ENCODE data around the gene COL5A3.

COL5A3 gene

DNA sequence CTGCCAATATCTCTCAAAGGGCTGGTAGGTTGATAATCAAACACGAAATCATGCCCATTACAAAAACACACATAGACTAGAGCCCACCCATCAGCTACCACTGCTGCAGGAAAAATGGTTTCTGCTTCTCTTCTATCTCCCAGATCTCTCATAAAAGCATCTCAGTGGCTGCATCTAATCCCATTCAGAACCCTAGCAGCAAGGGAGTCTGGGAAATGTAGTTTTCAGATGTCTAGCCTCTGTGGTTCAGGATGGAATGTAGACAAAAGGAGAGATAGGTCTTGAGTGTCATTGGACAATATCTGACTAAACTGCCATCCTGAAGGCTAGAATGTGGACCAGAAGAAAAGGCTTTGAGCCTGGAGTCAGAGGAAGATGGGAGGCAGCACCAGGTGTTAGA, 35.1 kb upstream of the COL5A3 start:
- Histone ChIP-seq H2AFZ (ENCODE audit: low read length) (no peak overlapping the region), H3K4me2 (ENCODE audit: low read length) (no peak overlapping the region), H3K4me1 (ENCODE audit: insufficient read depth, low read length, severe bottlenecking) (no peaks in the 10 kb centered on the region), H3K4me3 (ENCODE audit: low read depth, low read length, poor library complexity, severe bottlenecking) (no peak overlapping the region), H3K36me3 (ENCODE audit: insufficient read depth, low read length) (no peaks in the 10 kb centered on the region), H3K9ac (ENCODE audit: low read length) (no peak overlapping the region), H3K27me3 (ENCODE audit: insufficient read depth, low read length) (peaks cover 8% of the 10 kb centered on the region; the same call in 1 of the 2 replicates), H3K9me3 (ENCODE audit: low read length) (no peaks in the 10 kb centered on the region), H3K9me2 (ENCODE audit: low read depth, low read length) (no peaks in the 10 kb centered on the region), H3K27ac (ENCODE audit: low read depth, low read length, poor library complexity, severe bottlenecking) (no peak overlapping the region), H4K20me1 (ENCODE audit: insufficient read depth, low read length) (no peaks in the 10 kb centered on the region), H3K79me2 (ENCODE audit: insufficient read depth, low read length) (no peaks in the 10 kb centered on the region), H3F3A (ENCODE audit: insufficient read depth, low read length) (no peaks in the 10 kb centered on the region)
- TF ChIP-seq EZH2 (IDR thresholded peaks at IDR 0.05; ENCODE audit: borderline replicate concordance, low read length) = no peak
- TF ChIP-seq, protein P1, sequence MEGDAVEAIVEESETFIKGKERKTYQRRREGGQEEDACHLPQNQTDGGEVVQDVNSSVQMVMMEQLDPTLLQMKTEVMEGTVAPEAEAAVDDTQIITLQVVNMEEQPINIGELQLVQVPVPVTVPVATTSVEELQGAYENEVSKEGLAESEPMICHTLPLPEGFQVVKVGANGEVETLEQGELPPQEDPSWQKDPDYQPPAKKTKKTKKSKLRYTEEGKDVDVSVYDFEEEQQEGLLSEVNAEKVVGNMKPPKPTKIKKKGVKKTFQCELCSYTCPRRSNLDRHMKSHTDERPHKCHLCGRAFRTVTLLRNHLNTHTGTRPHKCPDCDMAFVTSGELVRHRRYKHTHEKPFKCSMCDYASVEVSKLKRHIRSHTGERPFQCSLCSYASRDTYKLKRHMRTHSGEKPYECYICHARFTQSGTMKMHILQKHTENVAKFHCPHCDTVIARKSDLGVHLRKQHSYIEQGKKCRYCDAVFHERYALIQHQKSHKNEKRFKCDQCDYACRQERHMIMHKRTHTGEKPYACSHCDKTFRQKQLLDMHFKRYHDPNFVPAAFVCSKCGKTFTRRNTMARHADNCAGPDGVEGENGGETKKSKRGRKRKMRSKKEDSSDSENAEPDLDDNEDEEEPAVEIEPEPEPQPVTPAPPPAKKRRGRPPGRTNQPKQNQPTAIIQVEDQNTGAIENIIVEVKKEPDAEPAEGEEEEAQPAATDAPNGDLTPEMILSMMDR (IDR thresholded peaks at IDR 0.05; ENCODE audit: low read length) = no peak

DNA sequence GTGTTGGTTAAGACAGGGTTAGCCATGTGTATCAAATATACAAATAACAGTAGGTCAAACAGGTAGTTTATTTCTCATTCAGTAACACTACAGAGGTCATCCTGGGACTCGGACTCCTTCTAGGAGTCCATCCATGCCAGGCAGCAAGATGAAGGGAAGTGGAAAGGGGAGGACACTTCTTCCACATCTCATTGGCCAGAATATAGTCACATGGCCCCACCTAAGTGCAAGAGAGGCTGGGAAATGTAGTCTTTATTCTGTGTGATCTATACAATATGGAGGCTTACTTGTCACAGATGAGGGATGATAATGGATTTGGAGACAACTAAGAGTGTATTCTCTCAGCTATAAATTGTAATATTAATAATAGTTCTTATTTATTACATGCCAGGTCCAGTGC, 34.1 kb upstream of the COL5A3 start:
- no peaks in the 10 kb centered on the region for H4K20me1 ChIP-seq (ENCODE audit: insufficient read depth, low read length)
- H3K9ac ChIP-seq (ENCODE audit: low read length) = no peak overlapping the region
- H3K36me3 ChIP-seq (ENCODE audit: insufficient read depth, low read length) = no peaks in the 10 kb centered on the region
- peaks cover 8% of the 10 kb centered on the region; the same call in 1 of the 2 replicates for H3K27me3 ChIP-seq (ENCODE audit: insufficient read depth, low read length)
- H2AFZ ChIP-seq (ENCODE audit: low read length) = no peak overlapping the region
- TF ChIP-seq, protein P1 (IDR thresholded peaks at IDR 0.05; ENCODE audit: low read length) = no peak
- no peak for TF ChIP-seq EZH2 (IDR thresholded peaks at IDR 0.05; ENCODE audit: borderline replicate concordance, low read length)
- no peaks in the 10 kb centered on the region for H3K9me2 ChIP-seq (ENCODE audit: low read depth, low read length)
- no peaks in the 10 kb centered on the region for H3K4me1 ChIP-seq (ENCODE audit: insufficient read depth, low read length, severe bottlenecking)
- H3F3A ChIP-seq (ENCODE audit: insufficient read depth, low read length) = no peaks in the 10 kb centered on the region
- H3K9me3 ChIP-seq (ENCODE audit: low read length) = no peaks in the 10 kb centered on the region
- no peak overlapping the region for H3K27ac ChIP-seq (ENCODE audit: low read depth, low read length, poor library complexity, severe bottlenecking)
- H3K4me2 ChIP-seq (ENCODE audit: low read length) = no peak overlapping the region
- no peaks in the 10 kb centered on the region for H3K79me2 ChIP-seq (ENCODE audit: insufficient read depth, low read length)
- H3K4me3 ChIP-seq (ENCODE audit: low read depth, low read length, poor library complexity, severe bottlenecking) = no peak overlapping the region

DNA sequence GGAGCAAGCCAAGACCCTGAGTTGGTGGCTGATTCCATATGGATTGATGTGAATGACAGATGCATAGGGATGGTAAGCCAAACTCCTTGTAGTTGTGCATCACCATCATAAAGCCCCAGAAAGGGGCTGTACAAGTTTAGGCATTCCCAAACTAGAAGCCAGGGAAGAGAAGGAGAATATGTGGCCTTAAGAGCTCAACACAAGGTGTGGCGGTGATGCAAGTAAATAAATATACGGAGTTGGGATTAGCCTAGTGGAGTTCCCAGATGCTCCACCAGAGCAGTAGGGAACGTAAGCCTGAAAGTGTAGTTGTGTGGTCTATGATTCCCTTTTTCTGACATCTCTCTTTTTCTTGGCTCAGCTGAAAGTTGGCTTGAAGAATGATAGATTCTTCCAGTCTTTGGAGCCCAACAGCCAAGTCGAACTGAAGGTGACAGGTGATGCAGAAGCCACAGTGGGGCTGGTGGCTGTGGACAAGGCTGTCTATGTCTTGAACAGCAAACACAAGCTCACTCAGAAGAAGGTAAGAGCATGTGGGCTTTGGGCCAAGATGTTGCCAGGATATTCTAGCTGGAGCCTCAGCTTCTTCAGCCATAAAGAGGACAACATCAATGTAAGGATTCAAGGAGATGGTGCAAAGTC, 33.1 kb upstream of the COL5A3 start:
- Histone ChIP-seq H3K27me3 (ENCODE audit: insufficient read depth, low read length) (peaks cover 8% of the 10 kb centered on the region; the same call in 1 of the 2 replicates), H4K20me1 (ENCODE audit: insufficient read depth, low read length) (no peaks in the 10 kb centered on the region), H3K27ac (ENCODE audit: low read depth, low read length, poor library complexity, severe bottlenecking) (no peak overlapping the region), H3K79me2 (ENCODE audit: insufficient read depth, low read length) (no peaks in the 10 kb centered on the region), H3K9ac (ENCODE audit: low read length) (no peak overlapping the region), H2AFZ (ENCODE audit: low read length) (no peak overlapping the region), H3K9me2 (ENCODE audit: low read depth, low read length) (no peaks in the 10 kb centered on the region), H3K36me3 (ENCODE audit: insufficient read depth, low read length) (no peaks in the 10 kb centered on the region), H3K4me1 (ENCODE audit: insufficient read depth, low read length, severe bottlenecking) (no peaks in the 10 kb centered on the region), H3K9me3 (ENCODE audit: low read length) (no peaks in the 10 kb centered on the region), H3F3A (ENCODE audit: insufficient read depth, low read length) (no peaks in the 10 kb centered on the region), H3K4me2 (ENCODE audit: low read length) (no peak overlapping the region), H3K4me3 (ENCODE audit: low read depth, low read length, poor library complexity, severe bottlenecking) (no peak overlapping the region)
- no peak for TF ChIP-seq EZH2 (IDR thresholded peaks at IDR 0.05; ENCODE audit: borderline replicate concordance, low read length)
- TF ChIP-seq, protein P1 (IDR thresholded peaks at IDR 0.05; ENCODE audit: low read length) = no peak
